HEK293T (cell line): ENCODE data around the gene DCAF15.

Source experiments
- BHLHE40 ChIP-seq: fragments of 450-650 bp; IDR thresholded peaks from 2 replicates; pipeline ENCODE4 v1.6.1; 2016; ENCODE audit warnings: mild to moderate bottlenecking, moderate library complexity, borderline replicate concordance
- ELF4 ChIP-seq: fragments of 450-650 bp; IDR thresholded peaks from 2 replicates; pipeline ENCODE4 v1.6.1; 2017; ENCODE audit warnings: antibody characterized with exemption
- FOXA1 ChIP-seq: fragments of 450-650 bp; IDR thresholded peaks from 2 replicates; pipeline ENCODE4 v1.6.1; 2016; ENCODE audit warnings: mild to moderate bottlenecking
- FOXK2 ChIP-seq: fragments of 450-650 bp; IDR thresholded peaks from 2 replicates; pipeline ENCODE4 v1.6.1; 2016; ENCODE audit warnings: mild to moderate bottlenecking
- NFRKB ChIP-seq: fragments of 450-650 bp; IDR thresholded peaks from 2 replicates; pipeline ENCODE4 v1.6.1; 2016; ENCODE audit warnings: mild to moderate bottlenecking, moderate library complexity
- SP1 ChIP-seq: fragments of 450-650 bp; IDR thresholded peaks from 2 replicates; pipeline ENCODE4 v1.6.1; 2017
- SUZ12 ChIP-seq: fragments of 450-650 bp; IDR thresholded peaks from 2 replicates; pipeline ENCODE4 v1.6.1; 2016; ENCODE audit warnings: mild to moderate bottlenecking

GRCh38 chr19:13934785-13935109 lies 17.6 kb upstream of the DCAF15 start:
- no peak for TF ChIP-seq BHLHE40
- TF ChIP-seq NFRKB = no peak
- no peak for TF ChIP-seq FOXA1
- TF ChIP-seq SUZ12 = no peak
- no peak for TF ChIP-seq FOXK2
- no peak for TF ChIP-seq SP1
- no peak for TF ChIP-seq ELF4
